Measurements from ENCODE around the gene SLC7A10. TPM values are rescaled to one million over a fixed set of nuclear protein-coding genes. Genes with fewer than 3 reads are reported as not detected.

Gene SLC7A10
- total RNA-seq, 3 donors from 2014 or later (not counting 1 experiment from before 2014, with no cell fraction given), result not detected

DNA sequence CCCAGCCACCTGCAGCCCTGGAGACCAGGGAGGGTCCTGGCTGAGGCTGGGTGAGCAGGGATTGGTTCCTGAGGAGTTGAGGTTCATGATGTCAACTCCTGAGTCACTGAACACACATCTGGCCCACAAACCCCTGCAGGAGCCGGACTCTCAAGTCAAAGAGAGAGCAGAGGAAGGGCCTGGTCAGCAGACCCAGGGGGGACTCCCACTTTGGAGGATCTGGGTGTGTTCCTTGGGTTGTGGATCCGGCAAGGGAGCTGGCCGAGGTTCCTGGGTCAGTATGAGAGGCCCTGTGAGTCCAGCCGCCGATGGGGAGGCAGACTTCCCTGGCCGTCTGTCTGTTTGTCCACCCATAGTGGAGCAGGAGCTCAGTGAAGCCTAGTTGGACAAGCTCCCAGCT lies 4.0 kb downstream of the SLC7A10 start:
- no peaks in the 10 kb centered on the region for H3K9me3 Mint-ChIP-seq
- H3K27ac Mint-ChIP-seq, result no peak overlapping the region
- DNase-seq (no peak), ATAC-seq (no peak)
- H3K4me1 Mint-ChIP-seq, result peaks cover 7 to 9% of the 10 kb centered on the region in 2 donors
- Histone ChIP-seq H3K9me3 (ENCODE audit: control insufficient read depth, insufficient read depth, low read length) (no peaks in the 10 kb centered on the region), H3K27me3 (ENCODE audit: control insufficient read depth, insufficient read depth, low read length) (peaks cover 19% of the 10 kb centered on the region), H3K4me1 (ENCODE audit: control insufficient read depth, insufficient read depth, low read length) (peaks cover 14% of the 10 kb centered on the region), H3K27ac (ENCODE audit: low read length) (no peak overlapping the region), H3K4me3 (ENCODE audit: low read length) (no peak overlapping the region), H3K36me3 (ENCODE audit: control insufficient read depth, insufficient read depth, low read length) (no peaks in the 10 kb centered on the region)
- TF ChIP-seq, protein P1, sequence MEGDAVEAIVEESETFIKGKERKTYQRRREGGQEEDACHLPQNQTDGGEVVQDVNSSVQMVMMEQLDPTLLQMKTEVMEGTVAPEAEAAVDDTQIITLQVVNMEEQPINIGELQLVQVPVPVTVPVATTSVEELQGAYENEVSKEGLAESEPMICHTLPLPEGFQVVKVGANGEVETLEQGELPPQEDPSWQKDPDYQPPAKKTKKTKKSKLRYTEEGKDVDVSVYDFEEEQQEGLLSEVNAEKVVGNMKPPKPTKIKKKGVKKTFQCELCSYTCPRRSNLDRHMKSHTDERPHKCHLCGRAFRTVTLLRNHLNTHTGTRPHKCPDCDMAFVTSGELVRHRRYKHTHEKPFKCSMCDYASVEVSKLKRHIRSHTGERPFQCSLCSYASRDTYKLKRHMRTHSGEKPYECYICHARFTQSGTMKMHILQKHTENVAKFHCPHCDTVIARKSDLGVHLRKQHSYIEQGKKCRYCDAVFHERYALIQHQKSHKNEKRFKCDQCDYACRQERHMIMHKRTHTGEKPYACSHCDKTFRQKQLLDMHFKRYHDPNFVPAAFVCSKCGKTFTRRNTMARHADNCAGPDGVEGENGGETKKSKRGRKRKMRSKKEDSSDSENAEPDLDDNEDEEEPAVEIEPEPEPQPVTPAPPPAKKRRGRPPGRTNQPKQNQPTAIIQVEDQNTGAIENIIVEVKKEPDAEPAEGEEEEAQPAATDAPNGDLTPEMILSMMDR (IDR thresholded peaks at IDR 0.05), result no peak
- H3K27me3 Mint-ChIP-seq (ENCODE audit: low read depth in 2 of 2), result peaks cover 29 to 30% of the 10 kb centered on the region in 2 donors
- H3K4me3 Mint-ChIP-seq, result no peak overlapping the region
- WGBS (ENCODE audit: insufficient coverage), result 88% methylated on average over 6 of the region's 6 CpGs
- H3K36me3 Mint-ChIP-seq, result no peaks in the 10 kb centered on the region
- intact Hi-C loops (cut with micrococcal nuclease), result no loop called here

DNA sequence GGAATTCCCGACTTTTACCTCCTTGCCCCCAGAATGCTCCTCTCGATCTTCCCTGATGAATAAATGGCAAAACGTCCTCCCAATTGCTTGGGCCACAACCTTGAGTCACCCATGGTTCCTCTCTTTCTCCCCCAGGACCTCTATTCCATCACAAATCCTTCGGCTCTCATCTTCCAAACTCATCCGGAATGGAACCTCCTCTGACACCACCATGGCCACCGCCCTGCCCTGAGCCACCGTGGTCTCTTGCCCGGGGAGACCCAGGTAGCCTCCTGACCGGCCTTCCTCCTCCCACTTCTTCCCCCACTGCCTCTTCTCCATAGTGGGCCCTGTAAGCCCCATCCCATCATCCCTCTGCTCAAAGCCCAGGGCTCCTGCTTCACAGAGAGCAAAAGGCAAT lies 4.9 kb downstream of the SLC7A10 start:
- Mint-ChIP-seq H3K36me3 (no peaks in the 10 kb centered on the region), H3K4me1 (peaks cover 0 to under 1% of the 10 kb centered on the region in 2 donors), H3K4me3 (no peak overlapping the region), H3K27me3 (ENCODE audit: low read depth in 2 of 2) (peaks cover 22 to 23% of the 10 kb centered on the region in 2 donors), H3K9me3 (no peaks in the 10 kb centered on the region), H3K27ac (no peak overlapping the region)
- WGBS (ENCODE audit: insufficient coverage), result 89% methylated on average over 9 of the region's 9 CpGs
- no peak overlapping the region for H3K27ac ChIP-seq (ENCODE audit: low read length)
- intact Hi-C loops (cut with micrococcal nuclease), result no loop called here
- no peaks in the 10 kb centered on the region for H3K9me3 ChIP-seq (ENCODE audit: control insufficient read depth, insufficient read depth, low read length)
- H3K4me3 ChIP-seq (ENCODE audit: low read length), result no peak overlapping the region
- H3K36me3 ChIP-seq (ENCODE audit: control insufficient read depth, insufficient read depth, low read length), result no peaks in the 10 kb centered on the region
- H3K4me1 ChIP-seq (ENCODE audit: control insufficient read depth, insufficient read depth, low read length), result peaks cover 5% of the 10 kb centered on the region
- ATAC-seq, result no peak
- DNase-seq, result no peak
- peaks cover 10% of the 10 kb centered on the region for H3K27me3 ChIP-seq (ENCODE audit: control insufficient read depth, insufficient read depth, low read length)
- TF ChIP-seq, protein P1 (IDR thresholded peaks at IDR 0.05), result no peak

DNA sequence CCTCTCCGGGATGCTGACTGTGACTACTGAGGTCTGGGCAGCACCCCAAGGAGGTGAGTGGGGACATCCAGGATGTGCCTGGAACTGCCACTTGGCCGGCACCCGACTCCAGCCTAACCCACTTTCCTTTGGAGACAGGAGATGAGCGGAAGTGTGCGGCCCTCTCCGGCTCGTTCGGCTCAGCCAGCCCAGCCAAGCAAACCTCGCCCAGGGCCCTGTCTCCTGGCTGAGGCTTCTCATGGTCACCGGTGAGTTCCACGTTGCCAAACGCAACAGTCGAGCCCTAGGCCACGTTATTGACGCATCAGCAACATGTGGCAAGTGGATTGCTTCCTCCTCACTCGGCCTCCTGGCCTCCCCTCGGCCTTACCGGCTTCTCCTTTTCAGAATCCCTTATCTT lies 5.5 kb downstream of the SLC7A10 start:
- Mint-ChIP-seq H3K27me3 (ENCODE audit: low read depth in 2 of 2) (peaks cover 22% of the 10 kb centered on the region in 2 donors), H3K9me3 (no peaks in the 10 kb centered on the region), H3K4me3 (no peak overlapping the region), H3K36me3 (no peaks in the 10 kb centered on the region), H3K27ac (no peak overlapping the region), H3K4me1 (no peaks in the 10 kb centered on the region)
- no peak for DNase-seq
- intact Hi-C loops (cut with micrococcal nuclease), result no loop called here
- H3K27me3 ChIP-seq (ENCODE audit: control insufficient read depth, insufficient read depth, low read length), result peaks cover 8% of the 10 kb centered on the region
- no peak overlapping the region for H3K27ac ChIP-seq (ENCODE audit: low read length)
- no peak for ATAC-seq
- H3K4me3 ChIP-seq (ENCODE audit: low read length), result no peak overlapping the region
- no peaks in the 10 kb centered on the region for H3K36me3 ChIP-seq (ENCODE audit: control insufficient read depth, insufficient read depth, low read length)
- TF ChIP-seq, protein P1 (IDR thresholded peaks at IDR 0.05), result no peak
- WGBS (ENCODE audit: insufficient coverage), result 90% methylated on average over 18 of the region's 18 CpGs
- peaks cover 2% of the 10 kb centered on the region for H3K4me1 ChIP-seq (ENCODE audit: control insufficient read depth, insufficient read depth, low read length)
- no peaks in the 10 kb centered on the region for H3K9me3 ChIP-seq (ENCODE audit: control insufficient read depth, insufficient read depth, low read length)

DNA sequence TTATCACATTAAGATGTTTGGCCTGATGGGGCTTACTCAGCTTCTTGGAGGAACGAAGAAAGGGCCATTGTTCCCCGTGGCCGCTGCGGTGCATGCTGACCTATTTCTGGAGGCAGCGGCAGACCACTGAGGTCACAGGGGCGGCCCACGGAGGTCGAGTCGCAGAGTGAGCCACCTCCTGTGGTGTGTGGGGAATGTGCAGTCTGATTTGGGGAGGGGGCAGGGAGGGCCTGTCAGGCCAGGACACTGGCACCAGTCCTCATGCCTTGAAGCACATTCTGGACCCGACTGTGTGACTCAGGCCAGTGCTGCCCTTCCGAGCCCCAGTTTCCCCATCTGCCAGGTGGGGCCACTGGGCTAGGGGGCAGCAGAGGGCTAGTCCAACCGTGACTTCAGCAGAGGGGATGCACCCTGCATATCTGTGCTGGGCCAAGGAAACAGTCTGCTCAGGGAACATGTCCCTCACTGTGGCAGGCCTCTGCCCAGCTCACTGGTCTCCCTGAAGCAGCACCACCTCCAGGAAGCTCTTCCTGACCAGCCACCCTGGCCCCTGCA lies 6.3 kb downstream of the SLC7A10 start:
- no peaks in the 10 kb centered on the region for H3K9me3 ChIP-seq (ENCODE audit: control insufficient read depth, insufficient read depth, low read length)
- H3K36me3 Mint-ChIP-seq, result no peaks in the 10 kb centered on the region
- intact Hi-C loops (cut with micrococcal nuclease), result no loop called here
- H3K9me3 Mint-ChIP-seq, result no peaks in the 10 kb centered on the region
- no peaks in the 10 kb centered on the region for H3K36me3 ChIP-seq (ENCODE audit: control insufficient read depth, insufficient read depth, low read length)
- DNase-seq (no peak), ATAC-seq (no peak)
- TF ChIP-seq, protein P1 (IDR thresholded peaks at IDR 0.05), result no peak
- no peak overlapping the region for H3K27ac Mint-ChIP-seq
- no peak overlapping the region for H3K4me3 ChIP-seq (ENCODE audit: low read length)
- H3K27me3 Mint-ChIP-seq (ENCODE audit: low read depth in 2 of 2), result peaks cover 22% of the 10 kb centered on the region in 2 donors
- H3K4me1 Mint-ChIP-seq, result no peaks in the 10 kb centered on the region
- no peak overlapping the region for H3K27ac ChIP-seq (ENCODE audit: low read length)
- H3K4me1 ChIP-seq (ENCODE audit: control insufficient read depth, insufficient read depth, low read length), result no peaks in the 10 kb centered on the region
- WGBS (ENCODE audit: insufficient coverage), result 57% methylated on average over 12 of the region's 12 CpGs
- no peak overlapping the region for H3K4me3 Mint-ChIP-seq
- H3K27me3 ChIP-seq (ENCODE audit: control insufficient read depth, insufficient read depth, low read length), result peaks cover under 1% of the 10 kb centered on the region

All from natural killer cell (primary cell).